WTC11 (cell line): Measurements from ENCODE around the gene NDRG3.

Source experiments
- AFF4 ChIP-seq: sonication (generic); formaldehyde crosslinking; IDR thresholded peaks from 2 replicates; pipeline ENCODE4 v1.8.1; 2023; ENCODE audit warnings: mild to moderate bottlenecking, missing genetic modification reagents, borderline replicate concordance
- PRDM15 ChIP-seq: sonication (generic); formaldehyde crosslinking; IDR thresholded peaks from 2 replicates; pipeline ENCODE4 v1.8.0; 2022; ENCODE audit warnings: missing genetic modification reagents

GRCh38 chr20:36758276-36758675 is 12.4 kb upstream of the NDRG3 start:
- TF ChIP-seq AFF4 (CRISPR knock-in tag) (no peak), PRDM15 (CRISPR knock-in tag) (no peak)
